SK-N-SH (cell line): ENCODE measurements around the gene JMJD8.

ENCODE experiments used
- CHD2 ChIP-seq: fragments of 150-350 bp; IDR thresholded peaks from 2 replicates; pipeline ENCODE4 v1.6.1; 2018; ENCODE audit warnings: low read length; ENCODE audit not compliant: partially characterized antibody
- MXI1 ChIP-seq: IDR thresholded peaks from 2 replicates; pipeline ENCODE4 v1.6.1; 2012; ENCODE audit warnings: mild to moderate bottlenecking, low read depth, low read length, improper control_type of control experiment
- TF ChIP-seq, protein P1 (sequence below): IDR thresholded peaks from 2 replicates; pipeline ENCODE4 v1.4.0; 2012; ENCODE audit warnings: low read depth
- TF ChIP-seq, protein P2 (sequence below): fragments of 200-600 bp; sonication (generic); IDR thresholded peaks from 2 replicates; pipeline ENCODE4 v1.6.1; 2017; ENCODE audit warnings: antibody characterized with exemption, mild to moderate bottlenecking, moderate library complexity

GRCh38 chr16:674214-674881 lies 9.8 kb downstream of the JMJD8 start:
- no peak for TF ChIP-seq CHD2
- no peak for TF ChIP-seq MXI1
- TF ChIP-seq, protein P1, sequence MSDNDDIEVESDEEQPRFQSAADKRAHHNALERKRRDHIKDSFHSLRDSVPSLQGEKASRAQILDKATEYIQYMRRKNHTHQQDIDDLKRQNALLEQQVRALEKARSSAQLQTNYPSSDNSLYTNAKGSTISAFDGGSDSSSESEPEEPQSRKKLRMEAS, result no peak
- TF ChIP-seq, protein P2, sequence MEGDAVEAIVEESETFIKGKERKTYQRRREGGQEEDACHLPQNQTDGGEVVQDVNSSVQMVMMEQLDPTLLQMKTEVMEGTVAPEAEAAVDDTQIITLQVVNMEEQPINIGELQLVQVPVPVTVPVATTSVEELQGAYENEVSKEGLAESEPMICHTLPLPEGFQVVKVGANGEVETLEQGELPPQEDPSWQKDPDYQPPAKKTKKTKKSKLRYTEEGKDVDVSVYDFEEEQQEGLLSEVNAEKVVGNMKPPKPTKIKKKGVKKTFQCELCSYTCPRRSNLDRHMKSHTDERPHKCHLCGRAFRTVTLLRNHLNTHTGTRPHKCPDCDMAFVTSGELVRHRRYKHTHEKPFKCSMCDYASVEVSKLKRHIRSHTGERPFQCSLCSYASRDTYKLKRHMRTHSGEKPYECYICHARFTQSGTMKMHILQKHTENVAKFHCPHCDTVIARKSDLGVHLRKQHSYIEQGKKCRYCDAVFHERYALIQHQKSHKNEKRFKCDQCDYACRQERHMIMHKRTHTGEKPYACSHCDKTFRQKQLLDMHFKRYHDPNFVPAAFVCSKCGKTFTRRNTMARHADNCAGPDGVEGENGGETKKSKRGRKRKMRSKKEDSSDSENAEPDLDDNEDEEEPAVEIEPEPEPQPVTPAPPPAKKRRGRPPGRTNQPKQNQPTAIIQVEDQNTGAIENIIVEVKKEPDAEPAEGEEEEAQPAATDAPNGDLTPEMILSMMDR, result no peak
